Ascending aorta (tissue), 2 donors: ENCODE data around the gene TXN. TPM values are rescaled to one million over a fixed set of nuclear protein-coding genes. Genes with fewer than 3 reads are reported as not detected.

Source experiments
- DNase-seq, 2 donors: peaks; one replicate each; pipeline ENCODE4 v3.0.0-alpha.2; 2019; ENCODE audit warnings: low spot score in 2 of 2
- H3K27ac ChIP-seq, 2 donors: fragments of 200-600 bp; sonication (generic); one replicate each; pipeline ENCODE4 v1.5.1; 2016 to 2017; ENCODE audit warnings: mild to moderate bottlenecking in 1 of 2
- H3K27me3 ChIP-seq: fragments of 200-600 bp; sonication (generic); one replicate; pipeline ENCODE4 v1.5.1; 2017
- H3K36me3 ChIP-seq, 2 donors: fragments of 200-600 bp; sonication (generic); one replicate each; pipeline ENCODE4 v1.5.1; 2016
- H3K4me1 ChIP-seq, 2 donors: fragments of 200-600 bp; sonication (generic); one replicate each; pipeline ENCODE4 v1.5.1; 2016 to 2017; ENCODE audit warnings: mild to moderate bottlenecking in 1 of 2
- H3K4me3 ChIP-seq, 2 donors: fragments of 200-600 bp; sonication (generic); one replicate each; pipeline ENCODE4 v1.5.1; 2016 to 2017; ENCODE audit warnings: mild to moderate bottlenecking in 1 of 2
- H3K9me3 ChIP-seq, 2 donors: fragments of 200-600 bp; sonication (generic); one replicate each; pipeline ENCODE4 v1.5.1; 2016
- CTCF ChIP-seq, 3 experiments: fragments of 200-600 bp in 2 of 3; fragments of 450-650 bp in 1 of 3; sonication (generic) in 2 of 3; IDR thresholded peaks; one replicate each; pipeline ENCODE4 v1.5.1; 2016 to 2019; ENCODE audit warnings: antibody characterized with exemption in 3 of 3, mild to moderate bottlenecking in 1 of 3, moderate library complexity in 1 of 3
- intact Hi-C: fragments of 100-400 bp; cut with DNase I; formaldehyde crosslinking; loops from one replicate; pipeline ENCODE4 v1.15.1; 2023
- total RNA-seq: library from RNA; depleted of rRNA; stranded (reverse); fragments of >200 nt; gene quantifications from one replicate; pipeline ENCODE4 v1.1.0, GENCODE V29; 2016

TXN gene
- total RNA-seq: 28.9 TPM

- Histone ChIP-seq H3K4me1 (peaks cover 2 to 10% of the 10 kb centered on the region in 2 donors), H3K9me3 (no peaks in the 10 kb centered on the region), H3K36me3 (no peaks in the 10 kb centered on the region), H3K27me3 (no peaks in the 10 kb centered on the region), H3K27ac (peak within 1 kb of the TSS; percentile 92 to 94), H3K4me3 (peak within 1 kb of the TSS; percentile 91 to 97)
- TF ChIP-seq CTCF (IDR thresholded peaks at IDR 0.05): no peak
- DNase-seq: peak; percentile 69 to 94
- intact Hi-C loops: no loop called here
These were observed at the start of gene TXN for GRCh38 chr9:110256380-110257096. Gene TXN (minus strand): TSS chr9:110256507. CDS start chr9:110256435, 72 bp downstream.

- no peaks in the 10 kb centered on the region for H3K36me3 ChIP-seq
- H3K4me1 ChIP-seq: no peaks in the 10 kb centered on the region
- H3K4me3 ChIP-seq: no peak overlapping the region
- H3K27ac ChIP-seq: no peak overlapping the region
- no peak for TF ChIP-seq CTCF (IDR thresholded peaks at IDR 0.05)
- intact Hi-C loops: no loop called here
- no peaks in the 10 kb centered on the region for H3K27me3 ChIP-seq
- DNase-seq: no peak
- no peaks in the 10 kb centered on the region for H3K9me3 ChIP-seq
These were observed 46.8 kb upstream of the TXN start for GRCh38 chr9:110303133-110303532.

GRCh38 chr9:110298043-110298605 is 41.8 kb upstream of the TXN start:
- intact Hi-C loops: no loop called here
- Histone ChIP-seq H3K27me3 (no peaks in the 10 kb centered on the region), H3K9me3 (no peaks in the 10 kb centered on the region), H3K4me3 (no peak overlapping the region), H3K4me1 (no peaks in the 10 kb centered on the region), H3K27ac (no peak overlapping the region), H3K36me3 (no peaks in the 10 kb centered on the region)
- DNase-seq: no peak
- no peak for TF ChIP-seq CTCF (IDR thresholded peaks at IDR 0.05)

GRCh38 chr9:110293248-110293647 is 36.9 kb upstream of the TXN start:
- no peak for DNase-seq
- TF ChIP-seq CTCF (IDR thresholded peaks at IDR 0.05): no peak
- Histone ChIP-seq H3K9me3 (no peaks in the 10 kb centered on the region), H3K4me1 (no peaks in the 10 kb centered on the region), H3K27ac (no peak overlapping the region), H3K36me3 (no peaks in the 10 kb centered on the region), H3K4me3 (no peak overlapping the region), H3K27me3 (no peaks in the 10 kb centered on the region)
- intact Hi-C loops: no loop called here

- H3K36me3 ChIP-seq: no peaks in the 10 kb centered on the region
- no peaks in the 10 kb centered on the region for H3K27me3 ChIP-seq
- no peak for TF ChIP-seq CTCF (IDR thresholded peaks at IDR 0.05)
- H3K4me3 ChIP-seq: no peak overlapping the region
- intact Hi-C loops: no loop called here
- DNase-seq: no peak
- H3K27ac ChIP-seq: no peak overlapping the region
- no peaks in the 10 kb centered on the region for H3K4me1 ChIP-seq
- H3K9me3 ChIP-seq: no peaks in the 10 kb centered on the region
These were observed 35.7 kb upstream of the TXN start for GRCh38 chr9:110291921-110292557.
